OCI-LY1 (cell line): ENCODE measurements around the gene UBAC1.
A peak's percentile ranks its signal among the peaks of the same experiment; 100 is the strongest.

ENCODE experiments used
- H2AFZ ChIP-seq: fragments of 200-600 bp; sonication (generic), shearing (Covaris generic); 2 replicates; pipeline ENCODE4 v1.6.0; 2014; ENCODE audit warnings: antibody characterized with exemption, mild to moderate bottlenecking, low read length
- H3F3A ChIP-seq: fragments of 200-600 bp; sonication (generic), shearing (Covaris generic); 2 replicates; pipeline ENCODE4 v1.6.0; 2014; ENCODE audit warnings: mild to moderate bottlenecking, antibody characterized with exemption, low read length, moderate library complexity; ENCODE audit not compliant: insufficient read depth
- H3K27ac ChIP-seq: fragments of 200-600 bp; sonication (generic); 2 replicates; pipeline ENCODE4 v1.5.1; 2014; ENCODE audit warnings: low read length, mixed run types, mild to moderate bottlenecking, low read depth; ENCODE audit not compliant: poor library complexity, severe bottlenecking
- H3K27me3 ChIP-seq: fragments of 200-600 bp; sonication (generic); 2 replicates; pipeline ENCODE4 v1.6.0; 2014; ENCODE audit warnings: antibody characterized with exemption, mild to moderate bottlenecking, low read length, moderate library complexity; ENCODE audit not compliant: insufficient read depth
- H3K36me3 ChIP-seq: fragments of 200-600 bp; sonication (generic); 2 replicates; pipeline ENCODE4 v1.6.1; 2014; ENCODE audit warnings: mild to moderate bottlenecking, antibody characterized with exemption, low read length, moderate library complexity, mixed read lengths; ENCODE audit not compliant: insufficient read depth
- H3K4me1 ChIP-seq: fragments of 200-600 bp; sonication (generic); 2 replicates; pipeline ENCODE4 v1.5.1; 2014; ENCODE audit warnings: mild to moderate bottlenecking, low read length, moderate library complexity; ENCODE audit not compliant: insufficient read depth, severe bottlenecking
- H3K4me2 ChIP-seq: fragments of 200-600 bp; sonication (generic), shearing (Covaris generic); 2 replicates; pipeline ENCODE4 v1.6.1; 2014; ENCODE audit warnings: low read length
- H3K4me3 ChIP-seq: fragments of 200-600 bp; sonication (generic); 2 replicates; pipeline ENCODE4 v1.5.1; 2014; ENCODE audit warnings: low read length, low read depth, mild to moderate bottlenecking, mixed read lengths; ENCODE audit not compliant: poor library complexity, severe bottlenecking
- H3K79me2 ChIP-seq: fragments of 200-600 bp; shearing (Covaris generic); 2 replicates; pipeline ENCODE4 v1.6.1; 2016; ENCODE audit warnings: mixed run types, low read length, mixed read lengths; ENCODE audit not compliant: insufficient read depth
- H3K9ac ChIP-seq: fragments of 200-600 bp; sonication (generic), shearing (Covaris generic); 2 replicates; pipeline ENCODE4 v1.6.1; 2014; ENCODE audit warnings: mild to moderate bottlenecking, low read length, mixed read lengths
- H3K9me2 ChIP-seq: fragments of 200-600 bp; sonication (generic), shearing (Covaris generic); 2 replicates; pipeline ENCODE4 v1.6.1; 2014; ENCODE audit warnings: low read depth, mild to moderate bottlenecking, low read length, mixed read lengths
- H3K9me3 ChIP-seq: fragments of 200-600 bp; shearing (Covaris generic); 2 replicates; pipeline ENCODE4 v1.6.1; 2014; ENCODE audit warnings: low read length, mixed read lengths
- H4K20me1 ChIP-seq: fragments of 200-600 bp; sonication (generic), shearing (Covaris generic); 2 replicates; pipeline ENCODE4 v1.6.0; 2016; ENCODE audit warnings: mild to moderate bottlenecking, low read length; ENCODE audit not compliant: insufficient read depth
- EZH2 ChIP-seq: fragments of 200-600 bp; sonication (generic), shearing (Covaris generic); IDR thresholded peaks from 2 replicates; pipeline ENCODE4 v1.8.0; 2017; ENCODE audit warnings: borderline replicate concordance, mixed run types, mild to moderate bottlenecking, antibody characterized with exemption, low read length, moderate library complexity, mixed read lengths
- TF ChIP-seq, protein P1 (sequence below): fragments of 200-600 bp; sonication (generic), shearing (Covaris generic); IDR thresholded peaks from 2 replicates; pipeline ENCODE4 v1.5.1; 2017; ENCODE audit warnings: mild to moderate bottlenecking, antibody characterized with exemption, low read length, moderate library complexity, mixed read lengths

UBAC1 gene

DNA sequence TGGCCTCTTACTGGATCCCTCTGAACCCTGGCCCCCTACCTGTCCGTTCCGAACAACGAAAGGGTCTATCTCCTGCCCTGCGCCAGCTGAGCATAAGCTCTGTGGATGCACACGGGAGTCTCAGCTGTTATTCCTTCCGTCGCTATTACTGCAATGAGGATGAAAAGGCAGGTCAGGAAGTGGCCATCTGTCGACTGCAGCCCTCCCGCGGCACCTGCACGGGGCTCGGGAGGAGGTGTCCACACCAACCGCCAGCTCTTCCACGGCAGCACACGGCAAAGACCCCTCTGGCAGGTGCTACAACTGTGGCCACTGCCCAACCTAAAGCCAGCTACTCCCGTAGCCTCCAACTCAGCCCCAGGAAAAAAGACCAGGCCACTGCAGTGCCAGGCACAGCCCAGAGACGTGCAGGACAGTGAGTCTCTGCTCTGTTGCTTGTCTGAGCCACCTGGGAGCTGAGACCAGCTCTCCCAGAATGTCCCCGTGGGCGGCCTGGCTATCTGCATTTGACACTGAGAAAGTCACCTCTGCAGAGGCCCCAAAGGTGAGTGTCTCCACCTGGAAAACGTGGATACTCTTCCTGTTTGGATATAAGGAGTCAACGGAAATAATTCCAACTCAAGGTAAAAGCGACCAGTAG is 72.9 kb downstream of the UBAC1 start:
- no peak overlapping the region for H2AFZ ChIP-seq
- no peaks in the 10 kb centered on the region for H3K27me3 ChIP-seq
- H3K4me3 ChIP-seq = no peak overlapping the region
- H3F3A ChIP-seq = no peaks in the 10 kb centered on the region
- H3K9me2 ChIP-seq = no peaks in the 10 kb centered on the region
- no peak for TF ChIP-seq EZH2
- H3K36me3 ChIP-seq = no peaks in the 10 kb centered on the region
- peaks cover 6% of the 10 kb centered on the region; the same call in 1 of the 2 replicates for H4K20me1 ChIP-seq
- no peaks in the 10 kb centered on the region for H3K79me2 ChIP-seq
- no peak overlapping the region for H3K9ac ChIP-seq
- H3K9me3 ChIP-seq = no peaks in the 10 kb centered on the region
- peak overlapping the region; percentile 45 for H3K4me2 ChIP-seq
- H3K27ac ChIP-seq = no peak overlapping the region
- H3K4me1 ChIP-seq = peaks cover 16% of the 10 kb centered on the region

DNA sequence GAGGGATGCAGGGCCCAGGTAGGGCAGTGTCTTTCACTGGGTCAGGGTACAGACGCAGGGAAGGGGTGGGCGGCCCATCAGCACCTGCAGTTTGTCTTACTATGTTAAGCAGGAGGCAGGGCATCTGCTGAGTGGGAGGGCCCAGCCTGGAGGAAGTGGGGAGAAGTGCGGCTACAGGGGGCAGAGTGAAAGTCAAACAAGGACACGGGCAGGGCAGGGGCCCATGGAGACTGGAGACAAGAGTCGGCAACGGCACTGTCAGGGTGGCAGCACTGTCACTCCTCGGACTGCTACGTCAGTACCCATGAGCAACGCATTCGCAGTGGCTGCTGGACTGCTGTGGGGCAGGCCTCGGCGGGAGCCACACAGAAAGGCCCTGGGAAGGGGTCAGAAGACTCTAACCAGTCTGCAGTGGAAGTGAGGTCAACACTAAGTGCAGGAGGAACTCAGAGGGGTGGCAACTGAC is 73.6 kb downstream of the UBAC1 start:
- H3K27me3 ChIP-seq = no peaks in the 10 kb centered on the region
- TF ChIP-seq EZH2 = no peak
- TF ChIP-seq, protein P1, sequence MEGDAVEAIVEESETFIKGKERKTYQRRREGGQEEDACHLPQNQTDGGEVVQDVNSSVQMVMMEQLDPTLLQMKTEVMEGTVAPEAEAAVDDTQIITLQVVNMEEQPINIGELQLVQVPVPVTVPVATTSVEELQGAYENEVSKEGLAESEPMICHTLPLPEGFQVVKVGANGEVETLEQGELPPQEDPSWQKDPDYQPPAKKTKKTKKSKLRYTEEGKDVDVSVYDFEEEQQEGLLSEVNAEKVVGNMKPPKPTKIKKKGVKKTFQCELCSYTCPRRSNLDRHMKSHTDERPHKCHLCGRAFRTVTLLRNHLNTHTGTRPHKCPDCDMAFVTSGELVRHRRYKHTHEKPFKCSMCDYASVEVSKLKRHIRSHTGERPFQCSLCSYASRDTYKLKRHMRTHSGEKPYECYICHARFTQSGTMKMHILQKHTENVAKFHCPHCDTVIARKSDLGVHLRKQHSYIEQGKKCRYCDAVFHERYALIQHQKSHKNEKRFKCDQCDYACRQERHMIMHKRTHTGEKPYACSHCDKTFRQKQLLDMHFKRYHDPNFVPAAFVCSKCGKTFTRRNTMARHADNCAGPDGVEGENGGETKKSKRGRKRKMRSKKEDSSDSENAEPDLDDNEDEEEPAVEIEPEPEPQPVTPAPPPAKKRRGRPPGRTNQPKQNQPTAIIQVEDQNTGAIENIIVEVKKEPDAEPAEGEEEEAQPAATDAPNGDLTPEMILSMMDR = no peak
- no peaks in the 10 kb centered on the region for H3K79me2 ChIP-seq
- 0 out of 2 replicates have a peak, but pooled peaks cover under 1% of the 10 kb centered on the region for H3K36me3 ChIP-seq
- H2AFZ ChIP-seq = no peak overlapping the region
- H3K4me3 ChIP-seq = peak overlapping the region; percentile 26
- H3K9me2 ChIP-seq = no peaks in the 10 kb centered on the region
- H3K4me2 ChIP-seq = peak overlapping the region; percentile 45
- no peaks in the 10 kb centered on the region for H3F3A ChIP-seq
- peaks cover 16% of the 10 kb centered on the region for H3K4me1 ChIP-seq
- no peak overlapping the region; the same call in 1 of the 2 replicates for H3K9ac ChIP-seq
- H3K9me3 ChIP-seq = no peaks in the 10 kb centered on the region
- H3K27ac ChIP-seq = no peak overlapping the region
- H4K20me1 ChIP-seq = peaks cover 6% of the 10 kb centered on the region; the same call in 1 of the 2 replicates

DNA sequence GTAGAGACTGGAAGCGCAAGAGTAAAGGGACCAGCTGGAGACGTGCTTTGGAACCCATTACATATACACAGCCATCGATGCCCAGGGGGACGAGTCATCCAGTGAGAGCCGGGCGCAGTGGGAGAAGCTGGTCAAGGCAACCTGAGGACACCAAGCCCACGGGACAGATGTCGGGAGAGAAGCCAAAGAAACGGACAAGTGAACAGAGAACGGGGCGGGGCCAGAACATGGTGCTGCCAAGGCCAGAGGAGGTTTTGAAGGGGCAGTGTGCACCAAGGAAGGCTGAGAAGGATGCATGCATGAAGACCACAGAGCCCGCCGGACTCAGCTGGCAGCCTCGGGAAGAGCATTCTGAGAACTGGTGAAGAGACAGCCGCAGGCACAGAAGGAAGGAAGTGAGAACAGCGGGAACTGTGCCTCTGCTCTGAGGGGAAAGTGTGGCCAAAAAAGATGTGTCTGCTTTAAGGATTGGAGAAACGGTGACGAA is 74.1 kb downstream of the UBAC1 start:
- TF ChIP-seq, protein P1 = no peak
- no peak for TF ChIP-seq EZH2
- peaks cover 16% of the 10 kb centered on the region for H3K4me1 ChIP-seq
- no peaks in the 10 kb centered on the region for H3K9me2 ChIP-seq
- H3K27ac ChIP-seq = no peak overlapping the region
- H3K36me3 ChIP-seq = 0 out of 2 replicates have a peak, but pooled peaks cover 6% of the 10 kb centered on the region
- no peak overlapping the region for H3K9ac ChIP-seq
- peaks cover 6% of the 10 kb centered on the region; the same call in 1 of the 2 replicates for H4K20me1 ChIP-seq
- no peaks in the 10 kb centered on the region for H3F3A ChIP-seq
- H3K79me2 ChIP-seq = no peaks in the 10 kb centered on the region
- H3K27me3 ChIP-seq = no peaks in the 10 kb centered on the region
- no peaks in the 10 kb centered on the region for H3K9me3 ChIP-seq
- H2AFZ ChIP-seq = no peak overlapping the region
- H3K4me2 ChIP-seq = peak overlapping the region; percentile 45
- H3K4me3 ChIP-seq = no peak overlapping the region
